ENCODE results near the gene SBNO2. TPM values are rescaled to one million over a fixed set of nuclear protein-coding genes. Genes with fewer than 3 reads are reported as not detected.
A peak's percentile ranks its signal among the peaks of the same experiment; 100 is the strongest.

SBNO2 gene
- total RNA-seq, 1 experiment from 2014 or later: 46.3 TPM

DNA sequence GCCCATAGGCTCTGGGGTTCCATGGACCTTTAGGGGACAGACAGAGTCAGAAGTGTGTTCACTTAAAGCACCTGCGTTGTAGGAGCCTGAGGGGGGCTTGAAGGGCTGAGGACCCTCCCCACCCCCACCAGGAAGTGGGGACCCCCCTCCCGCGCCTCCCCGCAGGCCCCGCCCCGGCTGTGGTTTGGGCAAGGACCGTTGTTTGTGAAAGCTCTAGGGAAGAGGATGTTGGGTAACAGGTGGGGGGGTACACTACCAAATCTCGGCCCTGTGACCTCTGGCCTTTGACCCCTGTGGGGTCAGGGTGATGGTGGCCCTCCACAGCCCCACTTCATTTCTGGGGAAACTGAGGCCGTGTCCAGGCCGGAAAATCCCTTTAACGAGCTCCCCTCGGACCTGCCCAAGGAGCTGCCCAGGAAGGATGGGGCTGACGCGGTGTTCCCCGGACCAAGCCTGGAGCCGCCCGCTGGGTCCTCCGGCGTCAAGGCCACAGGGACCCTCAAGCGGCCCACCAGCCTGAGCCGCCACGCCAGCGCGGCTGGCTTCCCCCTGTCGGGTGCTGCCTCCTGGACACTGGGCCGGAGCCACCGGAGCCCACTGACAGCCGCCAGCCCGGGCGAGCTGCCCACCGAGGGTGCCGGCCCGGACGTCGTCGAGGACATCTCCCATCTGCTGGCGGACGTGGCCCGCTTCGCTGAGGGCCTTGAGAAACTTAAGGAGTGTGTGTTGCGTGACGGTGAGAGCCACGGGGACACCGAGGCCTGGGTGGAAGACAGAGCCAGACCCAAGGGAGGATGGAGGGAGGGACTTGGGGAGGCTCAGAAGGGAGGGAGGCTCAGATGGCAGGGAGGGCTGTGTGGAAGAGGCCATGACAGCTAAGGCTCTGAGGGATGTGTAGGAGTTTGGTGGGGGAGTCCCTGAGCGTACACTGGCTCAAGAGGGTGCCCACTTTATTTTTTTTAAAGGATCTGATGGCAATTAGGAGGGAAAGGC, 105.8 kb downstream of the SBNO2 start:
- WGBS (ENCODE audit: extremely low coverage, insufficient read length, low lambda C conversion rate): no CpG with 5 or more reads among the region's 45 CpGs
- no peak overlapping the region for H2BK20ac ChIP-seq (ENCODE audit: low read depth, low read length, poor library complexity, severe bottlenecking)
- no peak overlapping the region for H2BK120ac ChIP-seq (ENCODE audit: low read depth, low read length, poor library complexity, severe bottlenecking)
- H2BK5ac ChIP-seq (ENCODE audit: insufficient read length, low read length): no peak overlapping the region
- Mint-ChIP-seq H3K4me1 (peaks cover 15 to 29% of the 10 kb centered on the region in 2 experiments), H3K4me3 (peak overlapping the region; percentile 53 to 56; a peak in 4 of 5 replicates), H3K36me3 (ENCODE audit: insufficient read depth in 1 of 3, low read depth in 3 of 3) (peaks cover 0 to 10% (median 3%) of the 10 kb centered on the region in 3 experiments; a peak in 4 of 7 replicates), H3K27me3 (ENCODE audit: low read depth) (peaks cover 52% of the 10 kb centered on the region), H3K9me3 (no peaks in the 10 kb centered on the region), H3K27ac (no peak overlapping the region; a peak in 1 of 7 replicates)
- no peak overlapping the region for H3K4ac ChIP-seq (ENCODE audit: low read depth, low read length)
- no peak overlapping the region for H3K56ac ChIP-seq (ENCODE audit: insufficient read length, low read depth, low read length)
- no peak overlapping the region for H3K14ac ChIP-seq (ENCODE audit: insufficient read depth, low read length)
- H2AFZ ChIP-seq (ENCODE audit: low read length): no peak overlapping the region
- H4K20me1 ChIP-seq (ENCODE audit: control insufficient read depth, insufficient read depth, insufficient read length): no peaks in the 10 kb centered on the region
- DNase-seq: no peak
- H4K91ac ChIP-seq (ENCODE audit: insufficient read length, low read depth, low read length): no peak overlapping the region
- no peaks in the 10 kb centered on the region for H3K79me2 ChIP-seq (ENCODE audit: insufficient read depth, low read length)
- no peak overlapping the region for H2BK12ac ChIP-seq (ENCODE audit: insufficient read length, low read depth, low read length)
- H3K9me3 ChIP-seq (ENCODE audit: control insufficient read depth, low read depth, low read length): no peaks in the 10 kb centered on the region
- H2AK5ac ChIP-seq (ENCODE audit: insufficient read length, low read length): no peak overlapping the region
- H3K27ac ChIP-seq (ENCODE audit: insufficient read length, low read depth, low read length): no peak overlapping the region
- H3K27me3 ChIP-seq (ENCODE audit: insufficient read depth, low read length): no peaks in the 10 kb centered on the region; the same call in 1 of the 2 replicates
- H3K79me1 ChIP-seq (ENCODE audit: insufficient read depth, low read depth, low read length, poor library complexity, severe bottlenecking): no peaks in the 10 kb centered on the region
- H4K5ac ChIP-seq (ENCODE audit: insufficient read length, low read depth, low read length): no peak overlapping the region
- no peak overlapping the region for H3K4me2 ChIP-seq (ENCODE audit: insufficient read depth, insufficient read length, low read length)
- H4K8ac ChIP-seq (replicated peaks; ENCODE audit: insufficient read length, low read depth, low read length): no peak overlapping the region
- TF ChIP-seq, protein P1, sequence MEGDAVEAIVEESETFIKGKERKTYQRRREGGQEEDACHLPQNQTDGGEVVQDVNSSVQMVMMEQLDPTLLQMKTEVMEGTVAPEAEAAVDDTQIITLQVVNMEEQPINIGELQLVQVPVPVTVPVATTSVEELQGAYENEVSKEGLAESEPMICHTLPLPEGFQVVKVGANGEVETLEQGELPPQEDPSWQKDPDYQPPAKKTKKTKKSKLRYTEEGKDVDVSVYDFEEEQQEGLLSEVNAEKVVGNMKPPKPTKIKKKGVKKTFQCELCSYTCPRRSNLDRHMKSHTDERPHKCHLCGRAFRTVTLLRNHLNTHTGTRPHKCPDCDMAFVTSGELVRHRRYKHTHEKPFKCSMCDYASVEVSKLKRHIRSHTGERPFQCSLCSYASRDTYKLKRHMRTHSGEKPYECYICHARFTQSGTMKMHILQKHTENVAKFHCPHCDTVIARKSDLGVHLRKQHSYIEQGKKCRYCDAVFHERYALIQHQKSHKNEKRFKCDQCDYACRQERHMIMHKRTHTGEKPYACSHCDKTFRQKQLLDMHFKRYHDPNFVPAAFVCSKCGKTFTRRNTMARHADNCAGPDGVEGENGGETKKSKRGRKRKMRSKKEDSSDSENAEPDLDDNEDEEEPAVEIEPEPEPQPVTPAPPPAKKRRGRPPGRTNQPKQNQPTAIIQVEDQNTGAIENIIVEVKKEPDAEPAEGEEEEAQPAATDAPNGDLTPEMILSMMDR (conservative IDR thresholded peaks at IDR 0.05): no peak
- no peak overlapping the region for H3K9ac ChIP-seq (ENCODE audit: extremely low read depth, insufficient read length, low read length)
- H3T11ph ChIP-seq (ENCODE audit: low read length): no peak overlapping the region
- no peak overlapping the region for H2BK15ac ChIP-seq (ENCODE audit: low read depth, low read length)
- H3K23ac ChIP-seq (ENCODE audit: insufficient read length, low read depth, low read length): no peak overlapping the region
- H3K4me1 ChIP-seq (ENCODE audit: insufficient read depth, low read length): peaks cover 5% of the 10 kb centered on the region; the same call in 1 of the 2 replicates
- H3K18ac ChIP-seq (ENCODE audit: insufficient read length, low read depth, low read length): no peak overlapping the region
- peaks cover 23% of the 10 kb centered on the region for H3K23me2 ChIP-seq (ENCODE audit: insufficient read length, low read depth, low read length, poor library complexity, severe bottlenecking)
